Astrocyte (in vitro differentiated cells and primary cell): ENCODE data around the gene PLPP4.

Source experiments
- CTCF ChIP-seq: IDR thresholded peaks from 2 replicates; pipeline ENCODE4 v1.5.1; 2011; ENCODE audit warnings: low read depth, mild to moderate bottlenecking, inconsistent platforms, low read length, moderate library complexity; ENCODE audit not compliant: insufficient read depth
- EZH2 ChIP-seq: IDR thresholded peaks from 2 replicates; pipeline ENCODE4 v1.6.1; 2012; ENCODE audit warnings: mild to moderate bottlenecking, low read length, inconsistent platforms; ENCODE audit not compliant: insufficient read depth

- TF ChIP-seq CTCF (no peak), EZH2 (no peak)
Measured at GRCh38 chr10:120575411-120575810, 118.4 kb downstream of the PLPP4 start.
